IPS-18a (cell line): Measurements from ENCODE around the gene C2CD4A.
"Not testable (repeated sequence)": the region's sequence is repeated elsewhere in the genome, so short reads cannot be mapped to it uniquely, and the experiment has no call there.

ENCODE experiments used
- H3K27ac ChIP-seq: one replicate; pipeline ENCODE4 v1.5.1; 2013; ENCODE audit warnings: low read length
- H3K27me3 ChIP-seq: one replicate; pipeline ENCODE4 v1.6.1; 2013; ENCODE audit warnings: mild to moderate bottlenecking, low read length; ENCODE audit not compliant: control insufficient read depth, insufficient read depth
- H3K36me3 ChIP-seq: one replicate; pipeline ENCODE4 v1.6.1; 2013; ENCODE audit warnings: low read depth, low read length; ENCODE audit not compliant: control insufficient read depth
- H3K4me1 ChIP-seq: one replicate; pipeline ENCODE4 v1.6.1; 2013; ENCODE audit warnings: low read depth, low read length; ENCODE audit not compliant: control insufficient read depth
- H3K4me3 ChIP-seq: one replicate; pipeline ENCODE4 v1.5.1; 2013; ENCODE audit warnings: low read length
- H3K9ac ChIP-seq: one replicate; pipeline ENCODE4 v1.6.1; 2013; ENCODE audit warnings: mild to moderate bottlenecking, low read length, moderate library complexity
- H3K9me3 ChIP-seq: one replicate; pipeline ENCODE4 v1.6.1; 2013; ENCODE audit warnings: low read depth, low read length; ENCODE audit not compliant: control insufficient read depth

Gene C2CD4A, protein sequence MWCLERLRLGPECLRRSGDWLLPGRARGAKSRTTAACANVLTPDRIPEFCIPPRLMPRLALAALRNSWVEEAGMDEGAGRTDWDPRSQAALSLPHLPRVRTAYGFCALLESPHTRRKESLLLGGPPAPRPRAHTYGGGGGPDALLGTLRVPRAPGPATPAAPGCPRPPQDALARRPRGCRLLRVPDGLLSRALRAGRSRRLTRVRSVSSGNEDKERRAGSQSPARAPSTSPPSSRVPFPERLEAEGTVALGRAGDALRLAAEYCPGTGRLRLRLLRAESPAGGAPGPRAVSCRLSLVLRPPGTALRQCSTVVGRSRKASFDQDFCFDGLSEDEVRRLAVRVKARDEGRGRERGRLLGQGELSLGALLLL

DNA sequence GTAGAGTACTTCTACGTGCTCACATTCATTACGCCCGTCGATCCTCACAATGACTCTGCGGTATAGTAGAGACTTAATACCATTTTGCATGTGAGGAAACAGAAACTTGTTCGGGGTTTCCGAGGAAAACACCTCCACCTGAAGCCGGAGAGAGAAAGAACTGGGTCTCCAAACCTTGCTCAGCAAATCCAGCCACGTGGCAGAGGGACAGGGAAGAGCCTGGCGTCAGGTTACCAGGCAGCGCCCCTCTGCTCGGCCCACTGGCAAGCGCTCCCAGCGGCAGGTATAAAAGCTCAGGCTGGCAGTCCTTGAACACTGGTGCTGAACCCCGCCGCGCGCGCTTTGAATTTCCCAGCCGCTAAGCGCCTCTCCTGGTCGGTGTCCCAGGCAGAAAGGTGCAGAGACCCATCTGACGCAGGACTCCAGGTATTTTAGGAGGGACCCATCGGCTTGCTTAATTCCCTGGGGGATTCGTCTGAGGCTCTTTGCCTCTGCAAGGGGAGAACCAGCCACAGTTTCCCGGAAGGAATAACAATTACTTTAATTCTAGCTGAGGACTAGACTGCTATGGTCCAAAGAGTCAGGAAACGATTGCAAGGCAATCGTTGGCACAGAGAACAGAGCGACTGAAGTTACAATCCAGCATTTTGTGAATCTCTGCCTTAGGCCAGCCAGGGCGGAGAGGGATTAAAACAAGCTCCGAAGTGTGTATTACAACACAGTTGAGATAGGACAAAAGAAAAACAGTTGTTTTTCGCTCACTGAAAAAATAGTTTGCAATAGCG, at the start of gene C2CD4A:
C2CD4A (plus strand) TSS at position 315 of the 785 bp plus-strand sequence. CDS start 637 bp downstream, outside the sequence.
- Histone ChIP-seq H3K9me3 (no peaks in the 10 kb centered on the region), H3K4me1 (peaks cover 11% of the 10 kb centered on the region), H3K9ac (peak within 1 kb of the TSS; percentile 5), H3K27me3 (peaks cover 84% of the 10 kb centered on the region), H3K36me3 (no peaks in the 10 kb centered on the region), H3K4me3 (peak within 1 kb of the TSS; percentile 28), H3K27ac (no peak within 1 kb of the TSS)

DNA sequence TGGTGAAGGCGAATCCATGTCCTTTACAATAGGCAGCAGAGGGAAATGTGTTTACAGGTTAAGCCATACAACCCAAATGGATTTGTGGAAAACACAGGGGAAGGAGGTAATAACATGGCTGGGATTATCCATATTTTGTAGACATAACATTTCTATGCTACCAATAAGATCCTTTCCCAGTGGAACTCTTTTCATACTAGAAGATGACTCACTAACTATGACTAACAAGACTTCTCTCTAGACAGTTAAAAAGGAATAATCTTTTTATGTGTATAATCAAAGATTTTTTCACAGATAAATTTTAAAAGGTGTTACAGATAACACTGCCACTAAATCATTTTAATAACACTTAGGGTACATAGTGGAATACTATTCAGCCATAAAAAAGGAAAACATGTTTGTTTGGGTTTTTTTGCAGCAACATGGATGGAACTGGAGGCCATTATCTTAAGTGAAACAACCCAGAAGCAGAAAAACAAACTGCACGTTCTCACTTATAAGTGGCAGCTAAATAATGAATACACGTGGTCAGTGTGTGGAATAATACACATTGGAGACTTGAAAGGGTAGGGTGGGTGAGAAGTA, 46.1 kb upstream of the C2CD4A start:
- Histone ChIP-seq H3K27me3 (no peaks in the 10 kb centered on the region), H3K27ac (no peak overlapping the region), H3K4me1 (no peaks in the 10 kb centered on the region), H3K36me3 (no peaks in the 10 kb centered on the region), H3K9me3 (no peaks in the 10 kb centered on the region), H3K4me3 (no peak overlapping the region), H3K9ac (no peak overlapping the region)

DNA sequence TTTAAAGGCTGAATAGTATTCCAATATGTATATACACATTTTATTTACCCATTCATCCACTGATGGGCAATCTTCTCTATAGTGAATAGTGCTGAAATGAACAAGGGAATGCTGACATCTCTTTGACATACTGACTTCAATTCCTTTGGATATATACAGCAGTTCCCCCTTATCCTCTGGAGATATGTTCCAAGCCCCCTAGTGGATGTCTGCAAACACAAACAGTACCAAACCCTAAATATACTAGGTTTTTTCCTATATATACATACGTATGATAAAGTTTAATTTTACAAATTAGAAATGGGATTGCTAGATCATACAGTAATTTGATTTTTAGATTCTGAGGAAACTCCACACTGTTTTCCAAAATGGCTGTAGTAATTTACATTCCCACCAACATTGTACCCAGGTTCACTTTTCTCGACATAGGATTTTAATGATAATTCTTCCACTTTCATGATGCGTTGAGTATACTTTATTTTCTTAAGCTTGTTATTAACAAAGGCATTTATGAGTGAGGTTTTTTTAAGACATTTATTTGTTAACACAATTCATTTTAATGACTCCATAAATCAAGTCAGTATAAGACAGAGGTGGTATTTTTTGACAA, 44.7 kb upstream of the C2CD4A start:
- H3K36me3 ChIP-seq, result no peaks in the 10 kb centered on the region
- no peaks in the 10 kb centered on the region for H3K4me1 ChIP-seq
- no peak overlapping the region for H3K4me3 ChIP-seq

DNA sequence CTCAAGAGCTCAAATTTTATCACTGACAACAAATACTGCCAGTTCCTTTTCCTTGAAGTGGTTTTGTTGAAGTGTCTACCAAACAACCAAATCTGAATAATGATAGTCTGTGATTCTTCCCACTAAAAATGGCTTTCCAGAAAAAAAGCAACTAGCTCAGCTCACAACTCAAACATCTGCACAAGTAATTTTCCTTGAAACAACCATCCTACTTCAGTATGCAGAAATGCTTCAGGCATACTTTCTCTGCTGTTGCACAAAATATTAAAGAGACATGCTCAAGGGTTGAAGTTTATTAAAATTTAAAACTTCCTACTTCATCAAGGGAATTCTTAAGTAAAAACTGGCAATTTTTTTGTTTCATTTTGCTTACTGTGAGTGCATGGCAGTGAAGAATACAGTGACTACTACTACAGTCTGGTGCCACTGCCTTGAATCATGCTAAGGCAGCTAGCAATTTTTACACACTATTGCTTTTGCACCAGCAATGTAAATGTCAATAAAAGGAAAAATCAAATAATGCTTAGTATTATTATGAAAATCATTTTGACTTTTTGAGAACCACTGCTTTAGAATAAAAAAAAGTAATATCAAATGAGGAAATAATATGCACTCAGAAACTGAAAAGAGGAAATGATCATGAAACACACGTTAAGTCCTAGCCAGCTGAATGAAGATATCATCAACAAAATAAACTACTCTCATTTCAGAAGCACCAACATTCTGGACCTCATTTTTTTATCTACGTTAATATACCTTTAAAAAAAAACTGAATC, 40.1 kb upstream of the C2CD4A start:
- no peaks in the 10 kb centered on the region for H3K4me1 ChIP-seq
- no peaks in the 10 kb centered on the region for H3K27me3 ChIP-seq
- no peaks in the 10 kb centered on the region for H3K9me3 ChIP-seq
- H3K9ac ChIP-seq, result no peak overlapping the region
- no peaks in the 10 kb centered on the region for H3K36me3 ChIP-seq
- H3K27ac ChIP-seq, result no peak overlapping the region
- H3K4me3 ChIP-seq, result no peak overlapping the region

More for the DNA sequence above, 44.7 kb upstream of the C2CD4A start:
- H3K9me3 ChIP-seq, result no peaks in the 10 kb centered on the region
- H3K27me3 ChIP-seq, result no peaks in the 10 kb centered on the region
- no peak overlapping the region for H3K9ac ChIP-seq
- no peak overlapping the region for H3K27ac ChIP-seq

DNA sequence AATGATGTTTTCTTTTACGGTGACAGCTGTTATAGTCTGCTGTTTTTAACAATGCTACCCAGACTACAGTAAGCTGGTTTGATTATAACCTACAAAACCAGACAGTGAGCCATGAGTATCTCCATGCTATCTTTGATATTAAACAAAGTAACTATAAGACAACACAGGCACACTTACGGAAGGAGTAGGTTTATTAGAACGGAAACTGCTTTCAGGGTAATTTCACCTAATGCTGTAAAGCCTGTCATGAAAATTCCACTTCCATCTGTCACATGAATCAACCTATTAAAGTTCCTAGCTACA, 39.6 kb upstream of the C2CD4A start:
- Histone ChIP-seq H3K4me3 (no peak overlapping the region), H3K9ac (no peak overlapping the region), H3K9me3 (no peaks in the 10 kb centered on the region), H3K27ac (no peak overlapping the region), H3K27me3 (no peaks in the 10 kb centered on the region), H3K36me3 (no peaks in the 10 kb centered on the region), H3K4me1 (no peaks in the 10 kb centered on the region)

DNA sequence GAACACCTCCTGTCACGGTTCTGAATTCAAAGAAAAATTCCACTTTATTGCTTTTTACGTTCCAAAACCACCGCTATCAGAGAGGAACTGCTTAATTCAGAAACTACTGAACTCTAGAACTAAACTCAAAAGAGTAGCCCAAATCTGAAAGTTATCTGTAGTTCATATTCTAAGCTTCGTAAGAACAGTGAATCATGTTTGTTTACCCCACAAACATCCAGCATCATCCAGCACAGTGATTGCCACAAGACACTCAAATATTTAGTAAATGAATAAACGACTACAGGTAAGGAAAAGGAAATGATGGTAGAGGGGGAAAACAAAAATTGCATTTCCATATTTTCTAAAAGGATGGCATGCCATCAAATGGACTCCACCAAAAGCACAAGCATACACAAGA, 38.9 kb upstream of the C2CD4A start:
- Histone ChIP-seq H3K27ac (no peak overlapping the region), H3K4me1 (no peaks in the 10 kb centered on the region), H3K36me3 (no peaks in the 10 kb centered on the region), H3K4me3 (no peak overlapping the region), H3K9me3 (no peaks in the 10 kb centered on the region), H3K9ac (no peak overlapping the region), H3K27me3 (no peaks in the 10 kb centered on the region)

DNA sequence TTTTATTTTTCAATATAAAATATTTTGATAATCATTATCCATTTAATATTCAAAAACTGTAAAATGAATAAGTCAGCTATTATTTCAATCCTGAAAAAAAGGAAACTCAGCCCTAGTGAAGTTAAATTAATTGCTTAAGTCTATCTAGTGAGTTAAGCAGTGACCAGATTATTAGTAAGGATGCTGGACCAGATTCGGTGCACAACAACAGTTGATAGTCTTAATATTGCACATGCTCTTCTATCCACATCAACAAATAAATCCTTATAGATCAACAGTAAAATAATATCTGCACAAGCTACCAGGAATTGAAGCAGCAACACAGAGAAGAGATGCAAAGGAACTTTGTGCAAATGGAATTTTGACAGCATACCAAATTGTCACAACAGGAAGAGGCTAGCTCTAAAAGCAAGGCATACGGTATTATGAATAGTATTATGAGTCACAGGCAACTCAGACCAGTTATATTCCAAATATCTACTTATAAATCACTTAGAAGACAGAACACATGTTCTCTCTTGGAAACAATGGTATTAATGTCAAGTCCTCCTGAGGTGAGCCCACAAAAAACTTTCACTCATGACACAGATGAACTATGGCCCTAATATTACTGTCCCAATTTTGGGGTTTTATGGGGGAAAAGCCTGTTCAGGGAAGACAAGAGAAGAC, 31.4 kb upstream of the C2CD4A start:
- Histone ChIP-seq H3K4me1 (no peaks in the 10 kb centered on the region), H3K27ac (no peak overlapping the region), H3K9me3 (no peaks in the 10 kb centered on the region), H3K27me3 (no peaks in the 10 kb centered on the region), H3K9ac (no peak overlapping the region), H3K4me3 (no peak overlapping the region), H3K36me3 (no peaks in the 10 kb centered on the region)

DNA sequence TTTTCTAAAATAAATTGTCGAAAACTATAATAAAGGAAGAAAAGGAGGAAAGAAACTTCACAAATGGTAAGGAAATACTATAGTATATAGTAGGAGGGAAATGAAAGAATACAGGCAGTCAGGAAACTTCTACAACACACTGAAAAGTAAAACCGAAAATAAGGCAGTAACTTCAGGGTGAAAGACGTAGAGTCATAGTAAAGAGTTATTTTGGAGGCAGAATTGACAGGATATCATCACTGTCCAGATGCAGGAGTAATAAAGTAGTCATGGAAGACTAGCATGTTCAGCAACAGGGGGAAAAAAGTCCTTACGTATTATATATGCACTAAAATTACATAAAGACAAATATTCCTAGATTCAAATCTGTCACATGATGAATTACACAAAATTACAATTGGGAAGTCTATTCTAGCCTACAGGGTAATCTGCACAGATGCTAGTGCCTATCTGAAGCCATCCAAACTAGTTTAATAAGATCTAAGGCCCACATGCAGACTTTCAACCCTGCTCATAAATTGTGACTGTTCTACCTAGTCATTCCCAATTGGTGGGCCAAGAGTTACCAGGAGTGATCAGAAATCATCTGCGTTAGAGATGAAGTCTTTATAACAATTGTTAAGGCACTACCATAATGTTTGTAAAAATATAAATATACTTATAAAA, 20.6 kb upstream of the C2CD4A start:
- Histone ChIP-seq H3K27ac (no peak overlapping the region), H3K4me1 (no peaks in the 10 kb centered on the region), H3K36me3 (no peaks in the 10 kb centered on the region), H3K27me3 (no peaks in the 10 kb centered on the region), H3K4me3 (no peak overlapping the region), H3K9me3 (no peaks in the 10 kb centered on the region), H3K9ac (no peak overlapping the region)

DNA sequence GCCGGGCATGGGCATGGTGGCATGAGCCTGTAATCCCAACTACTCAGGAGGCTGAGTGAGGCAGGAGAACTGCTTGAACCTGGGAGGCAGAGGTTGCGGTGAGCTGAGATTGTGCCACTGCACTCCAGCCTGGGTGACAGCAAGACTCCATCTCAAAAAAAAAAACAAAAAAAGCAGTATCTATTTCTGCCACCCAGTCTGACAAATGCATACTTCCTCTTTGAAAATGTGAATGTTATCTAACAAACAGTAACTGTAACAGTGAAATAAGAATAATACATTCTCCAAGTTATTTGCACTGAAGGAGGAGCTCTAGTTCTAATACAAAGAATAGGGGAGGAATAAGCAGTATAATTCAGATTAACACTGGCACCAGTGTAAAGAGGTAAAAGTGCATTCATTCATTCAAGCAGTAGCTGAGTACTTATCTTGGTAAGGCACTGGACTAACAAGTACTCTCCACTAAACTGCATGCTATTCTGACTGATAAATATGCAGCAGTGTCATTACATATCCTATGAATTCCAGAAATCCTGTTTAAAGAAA, 19.4 kb upstream of the C2CD4A start:
- no peaks in the 10 kb centered on the region for H3K27me3 ChIP-seq
- H3K9ac ChIP-seq, result no peak overlapping the region
- no peaks in the 10 kb centered on the region for H3K9me3 ChIP-seq
- no peak overlapping the region for H3K4me3 ChIP-seq
- no peak overlapping the region for H3K27ac ChIP-seq
- no peaks in the 10 kb centered on the region for H3K4me1 ChIP-seq
- no peaks in the 10 kb centered on the region for H3K36me3 ChIP-seq

DNA sequence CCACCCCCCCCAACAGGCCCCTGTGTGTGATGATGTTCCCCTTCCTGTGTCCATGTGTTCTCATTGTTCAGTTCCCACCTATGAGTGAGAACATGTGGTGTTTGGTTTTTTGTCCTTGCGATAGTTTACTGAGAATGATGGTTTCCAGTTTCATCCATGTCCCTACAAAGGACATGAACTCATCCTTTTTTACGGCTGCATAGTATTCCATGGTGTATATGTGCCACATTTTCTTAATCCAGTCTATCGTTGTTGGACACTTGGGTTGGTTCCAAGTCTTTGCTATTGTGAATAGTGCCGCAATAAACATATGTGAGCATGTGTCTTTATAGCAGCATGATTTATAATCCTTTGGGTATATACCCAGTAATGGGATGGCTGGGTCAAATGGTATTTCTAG, 18.5 kb upstream of the C2CD4A start:
- H3K36me3 ChIP-seq, H3K9me3 ChIP-seq, H3K9ac ChIP-seq, H3K4me3 ChIP-seq, H3K27me3 ChIP-seq, H3K4me1 ChIP-seq, H3K27ac ChIP-seq: not testable (repeated sequence)
